LoVo (cell line): ENCODE measurements around the gene LOC101059915.
A peak's percentile ranks its signal among the peaks of the same experiment; 100 is the strongest.

Experiments
- DNase-seq: peaks from one replicate; pipeline ENCODE4 v3.0.0-alpha.2; 2016; ENCODE audit warnings: low spot score

The LOC101059915 gene

DNA sequence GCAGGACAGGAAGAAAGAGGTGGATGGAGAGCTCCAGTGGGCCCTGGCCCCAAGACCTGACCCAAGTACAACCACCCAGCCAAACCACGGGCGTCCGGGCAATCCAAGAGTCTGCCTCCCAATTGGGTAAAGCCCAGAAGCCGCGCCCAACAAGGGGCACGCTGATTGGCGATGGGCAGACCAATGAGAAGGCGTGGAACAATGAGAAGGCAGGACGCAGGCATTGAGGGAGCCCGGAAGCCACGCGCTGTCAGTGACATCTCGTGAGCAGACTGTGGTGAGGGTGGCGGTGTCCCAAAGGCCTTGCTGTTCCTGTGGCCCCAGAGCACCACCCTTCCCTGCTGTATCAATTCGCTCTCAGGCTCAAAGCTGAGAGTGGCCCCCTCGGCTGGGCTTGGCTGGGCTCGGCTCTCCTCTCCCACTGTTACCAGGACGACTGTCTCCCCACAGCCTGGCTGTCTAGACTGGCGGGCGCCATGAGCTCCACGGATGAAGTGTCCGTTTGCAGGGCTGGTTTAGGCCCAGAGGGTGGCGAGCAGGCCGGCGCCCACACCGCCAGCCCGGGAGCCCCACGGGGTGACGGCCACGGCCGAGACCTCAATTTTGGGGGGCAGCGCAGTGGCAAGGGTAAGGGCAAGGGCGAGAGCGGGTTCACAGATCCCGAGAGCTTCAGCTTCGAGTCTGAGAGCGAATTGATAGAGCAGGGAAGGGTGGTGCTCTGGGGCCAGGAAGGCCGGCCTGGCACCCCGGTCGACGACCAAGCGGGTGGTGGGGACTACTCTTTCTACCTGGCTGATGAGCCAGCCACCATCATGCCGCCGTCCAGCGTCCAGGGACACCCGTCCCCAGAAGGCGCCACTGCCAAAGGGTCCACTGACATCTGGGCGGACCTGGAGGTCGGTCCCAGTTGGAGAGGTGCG, at the start of gene LOC101059915:
LOC101059915 (plus strand) TSS at position 219 of the 920 bp plus-strand sequence.
- no peak for DNase-seq

DNA sequence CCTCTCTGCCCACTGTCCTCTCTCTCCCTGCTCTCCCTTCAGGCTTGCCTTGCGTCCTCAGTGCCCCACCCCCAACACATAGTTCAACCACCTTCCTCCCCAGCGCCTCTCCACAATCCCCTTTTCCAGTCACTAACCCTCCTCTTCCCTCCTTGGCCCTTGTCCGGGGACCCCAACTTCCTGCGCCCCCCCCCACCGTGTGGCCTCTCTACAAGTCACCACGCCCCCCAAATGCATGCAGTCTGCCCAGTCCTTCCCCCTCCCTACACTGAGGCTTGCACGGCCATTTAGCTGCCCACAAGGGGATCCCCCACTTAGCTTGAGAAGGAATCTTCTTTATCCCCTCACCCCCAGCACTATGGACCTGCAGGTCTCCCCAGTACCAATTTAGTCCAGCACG, 49.6 kb upstream of the LOC101059915 start:
- no peak for DNase-seq

- DNase-seq = no peak
Measured at GRCh38 chrX:71618303-71618721, 49.0 kb upstream of the LOC101059915 start, which contains the start of gene CXCR3. Gene CXCR3 (minus strand): TSS chrX:71618511. CDS start chrX:71618449, 62 bp downstream.

- DNase-seq = no peak
Measured at GRCh38 chrX:71618787-71619186, 48.6 kb upstream of the LOC101059915 start.

- DNase-seq = no peak
Measured at GRCh38 chrX:71619193-71619592, 48.2 kb upstream of the LOC101059915 start.

- no peak for DNase-seq
Measured at GRCh38 chrX:71619986-71620385, 47.4 kb upstream of the LOC101059915 start.

- no peak for DNase-seq
Measured at GRCh38 chrX:71621603-71622002, 45.7 kb upstream of the LOC101059915 start.

DNA sequence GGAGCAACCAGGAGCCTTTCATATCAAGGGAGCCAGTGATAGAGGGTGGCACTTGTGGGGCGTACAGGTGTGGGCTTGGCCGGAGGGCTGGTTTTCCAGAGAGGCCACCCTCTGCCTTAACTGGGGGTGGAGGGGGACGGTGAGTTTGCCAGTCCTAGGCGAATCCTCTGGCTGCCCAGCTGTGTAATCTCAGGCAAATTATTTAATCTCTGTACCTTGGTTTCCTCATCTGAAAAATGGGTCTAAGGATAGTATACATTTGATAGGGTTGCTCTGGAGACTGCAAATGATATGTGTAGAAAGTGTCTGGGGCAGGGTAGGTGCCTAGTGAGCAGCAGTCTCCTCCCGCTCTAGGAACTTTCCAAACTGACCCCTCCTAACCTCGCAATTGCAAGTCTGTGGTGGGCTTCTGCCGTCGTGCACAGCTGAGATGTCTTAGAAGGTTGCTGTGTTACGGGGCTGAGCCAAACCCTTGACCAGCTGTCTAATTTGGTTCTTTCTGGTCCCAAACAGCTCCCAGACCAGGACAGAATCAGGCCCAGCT, 45.2 kb upstream of the LOC101059915 start:
- no peak for DNase-seq

DNA sequence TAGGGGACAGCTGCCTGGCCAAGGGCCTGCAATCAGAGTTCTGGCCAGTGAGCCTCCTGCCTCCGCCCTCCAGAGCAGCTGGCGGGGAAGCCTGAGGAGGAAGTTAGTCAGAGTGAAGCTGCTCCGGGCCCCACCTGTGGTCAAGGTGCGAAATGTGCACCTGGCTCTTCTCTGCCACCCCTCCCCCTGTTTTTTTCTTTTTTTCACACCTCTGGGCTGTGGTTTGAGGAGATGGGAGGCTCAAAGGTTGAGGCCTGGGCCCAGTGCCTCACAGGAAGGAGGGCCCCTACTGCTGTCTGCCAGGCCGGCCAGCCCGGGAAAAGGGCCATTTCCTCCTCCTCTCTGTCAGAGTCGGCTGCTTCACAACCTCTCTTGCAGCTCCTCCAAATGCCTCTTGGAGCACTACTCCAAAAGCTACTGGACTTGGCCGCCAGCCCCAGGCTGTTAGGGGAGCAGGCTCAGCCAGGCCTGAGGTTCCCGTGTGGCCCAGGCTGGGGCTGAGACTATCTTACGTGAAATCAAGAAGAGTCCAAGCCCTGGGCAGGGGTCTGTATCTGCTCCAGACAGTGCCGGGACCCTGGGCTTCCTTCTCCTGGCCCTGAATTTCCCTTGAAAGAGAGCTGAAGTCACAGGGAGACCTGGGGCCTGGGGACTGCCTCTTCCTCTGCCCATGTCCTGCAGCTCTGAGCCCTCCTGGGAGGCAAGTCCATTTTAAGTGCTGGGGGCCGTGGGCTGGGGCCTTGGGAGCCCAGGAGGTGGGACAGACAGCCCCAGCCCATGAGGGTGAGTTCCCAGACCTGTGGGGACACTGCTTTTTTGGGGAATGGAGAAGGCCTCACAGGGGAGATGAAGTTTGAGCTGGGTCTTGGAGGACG, 44.5 kb upstream of the LOC101059915 start:
- DNase-seq = peak; percentile 46

- no peak for DNase-seq
Measured at GRCh38 chrX:71623714-71624113, 43.6 kb upstream of the LOC101059915 start.

DNA sequence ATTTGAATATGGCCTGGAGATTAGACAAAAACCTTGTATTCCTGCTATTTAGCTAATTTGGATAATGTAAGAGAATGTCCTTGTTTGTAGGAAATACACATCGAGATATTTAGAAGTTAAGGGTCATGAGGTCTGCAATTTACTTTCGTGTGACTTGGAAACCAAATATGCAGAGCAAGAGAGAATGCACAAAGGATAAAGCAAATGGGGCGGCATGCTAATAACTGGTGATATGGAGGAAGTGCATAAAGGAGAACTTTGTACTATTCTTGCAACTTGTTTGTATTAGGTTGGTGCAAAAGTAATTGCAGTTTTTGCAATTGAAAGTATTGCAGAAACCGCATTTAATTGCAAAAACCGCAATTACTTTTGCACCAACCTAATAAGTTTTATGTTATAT, 41.9 kb upstream of the LOC101059915 start:
- DNase-seq = no peak

DNA sequence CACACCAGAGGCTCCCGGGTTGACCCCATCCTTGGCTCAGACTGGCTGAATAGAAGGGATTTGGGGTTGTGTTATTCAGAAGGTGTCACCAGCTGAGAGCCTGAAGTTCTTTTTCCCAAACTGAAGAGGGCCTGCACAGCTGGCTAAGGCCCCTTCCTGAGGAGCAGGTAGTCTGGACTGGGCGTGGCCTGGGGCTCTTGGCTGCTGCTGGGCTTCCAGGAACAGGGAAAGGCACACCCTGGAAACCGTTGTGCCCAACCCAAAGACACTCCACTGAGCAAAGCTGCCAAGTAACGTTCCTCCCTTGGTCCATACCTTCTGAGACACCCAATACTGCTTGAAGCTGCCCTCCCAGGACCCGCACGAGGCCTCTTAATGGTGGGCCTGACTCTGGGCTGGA, 40.8 kb upstream of the LOC101059915 start:
- DNase-seq = no peak

DNA sequence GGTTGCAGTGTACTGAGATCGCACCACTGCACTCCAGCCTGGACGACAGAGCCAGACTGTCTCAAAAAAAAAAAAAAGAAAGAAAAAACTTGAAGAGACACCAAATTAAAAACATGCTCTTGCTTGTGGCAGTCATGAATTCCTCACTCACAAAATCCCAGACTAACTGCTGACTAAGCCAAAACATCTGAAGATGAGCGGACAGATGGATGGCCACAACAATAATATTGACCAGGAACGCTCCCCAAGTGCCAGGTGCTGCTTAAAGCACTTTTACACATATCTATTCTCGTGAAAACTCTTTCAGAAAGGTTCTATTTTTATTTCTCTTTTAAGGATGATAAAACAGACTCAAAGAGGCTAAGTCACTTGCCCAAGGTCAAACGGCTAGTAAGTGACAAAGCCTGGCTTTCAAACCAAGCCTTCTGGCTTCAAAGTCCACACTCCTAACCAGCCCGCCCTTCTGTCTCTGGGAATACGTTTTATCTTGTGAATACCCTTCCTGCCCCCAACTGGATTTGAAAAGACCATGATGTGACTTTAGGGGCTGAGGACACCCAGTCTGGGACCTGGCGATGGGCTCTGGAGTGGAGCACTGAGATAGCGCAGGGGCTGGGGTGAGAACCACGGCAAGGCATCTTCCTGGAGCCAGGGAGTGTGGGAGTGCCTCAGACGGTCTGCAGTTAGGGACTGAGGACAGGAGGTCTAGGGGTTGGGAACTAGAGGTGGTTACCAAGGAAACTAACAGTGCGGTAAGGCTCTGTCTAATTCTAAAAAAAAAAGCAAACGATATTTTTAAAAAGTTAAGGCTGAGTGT, 39.5 kb upstream of the LOC101059915 start:
- no peak for DNase-seq

DNA sequence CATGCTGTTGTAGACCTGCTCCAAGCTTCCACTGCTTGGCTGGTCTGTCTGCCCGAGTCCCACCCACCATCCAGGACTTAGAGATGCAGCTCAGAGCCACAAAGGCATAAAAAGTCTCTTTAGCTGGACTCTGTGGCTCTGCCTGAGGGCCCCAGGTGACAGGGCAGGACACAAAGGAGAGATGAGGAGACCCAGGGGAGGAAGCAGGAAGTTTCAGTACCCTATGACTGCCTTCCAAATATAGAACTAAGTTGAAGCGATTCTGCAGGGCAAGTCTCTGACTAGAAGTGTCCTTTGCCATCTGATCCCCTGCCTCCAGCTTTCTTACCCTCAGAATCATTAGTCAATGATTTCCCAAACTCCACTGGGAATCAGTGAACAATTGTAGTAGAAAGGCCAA, 37.9 kb upstream of the LOC101059915 start:
- DNase-seq = no peak

DNA sequence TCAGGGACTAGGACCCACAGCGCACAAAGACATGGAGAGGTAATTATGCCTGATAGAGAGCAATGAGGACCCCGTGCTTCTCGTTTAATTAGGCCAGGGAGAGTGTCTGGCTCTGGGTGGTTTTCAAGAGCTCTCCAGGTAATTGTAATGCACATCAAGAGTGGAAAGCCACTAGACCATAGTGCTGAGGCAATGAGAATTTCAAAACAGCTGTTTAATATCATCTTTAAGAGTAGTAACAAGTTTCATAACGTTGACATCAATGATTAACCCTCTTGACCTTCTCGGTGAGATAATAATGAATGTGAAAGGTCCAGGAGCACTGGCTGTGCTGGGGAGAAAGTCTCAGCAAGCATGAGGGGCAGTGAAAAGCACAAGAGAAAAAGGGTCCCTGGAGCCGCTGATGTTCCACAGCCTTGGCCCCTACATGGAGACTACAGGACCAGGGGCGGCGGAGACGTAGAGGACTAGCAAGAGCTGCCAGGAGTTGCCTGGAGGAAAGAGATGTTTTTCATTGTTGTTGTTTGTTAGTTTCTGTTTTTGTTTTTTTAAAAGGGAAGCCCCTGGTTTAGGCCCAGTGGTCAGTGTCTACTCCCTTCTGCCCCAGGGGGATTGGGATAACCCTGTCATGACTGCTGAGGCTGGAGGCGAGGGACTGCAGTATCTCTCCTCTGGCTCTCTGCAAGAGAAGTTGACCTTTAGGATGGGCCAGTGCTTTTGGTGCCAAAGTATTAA, 34.3 kb upstream of the LOC101059915 start:
- no peak for DNase-seq

GRCh38 chrX:71634366-71634765, 33.0 kb upstream of the LOC101059915 start:
- no peak for DNase-seq

GRCh38 chrX:71636438-71637252, 30.7 kb upstream of the LOC101059915 start:
- no peak for DNase-seq

DNA sequence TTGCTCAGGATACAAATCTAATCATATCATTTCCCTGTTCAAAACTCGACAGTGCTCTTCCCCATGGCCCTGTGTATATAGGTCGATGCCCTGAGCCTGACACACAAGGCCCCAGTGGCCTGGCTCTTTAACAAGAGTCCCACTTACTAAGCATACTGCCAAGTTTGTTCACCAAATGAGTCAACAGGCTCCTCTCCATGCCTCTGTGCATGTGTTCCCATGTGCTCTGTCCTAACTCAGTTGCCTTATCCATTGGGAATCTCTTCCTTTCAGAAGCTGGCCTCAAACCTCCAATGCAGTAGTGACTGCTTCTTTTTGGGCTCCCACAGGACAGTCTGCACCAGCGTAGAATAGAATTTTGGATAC, 30.1 kb upstream of the LOC101059915 start:
- no peak for DNase-seq

- DNase-seq = no peak
Measured at GRCh38 chrX:71637848-71638247, 29.5 kb upstream of the LOC101059915 start.

DNA sequence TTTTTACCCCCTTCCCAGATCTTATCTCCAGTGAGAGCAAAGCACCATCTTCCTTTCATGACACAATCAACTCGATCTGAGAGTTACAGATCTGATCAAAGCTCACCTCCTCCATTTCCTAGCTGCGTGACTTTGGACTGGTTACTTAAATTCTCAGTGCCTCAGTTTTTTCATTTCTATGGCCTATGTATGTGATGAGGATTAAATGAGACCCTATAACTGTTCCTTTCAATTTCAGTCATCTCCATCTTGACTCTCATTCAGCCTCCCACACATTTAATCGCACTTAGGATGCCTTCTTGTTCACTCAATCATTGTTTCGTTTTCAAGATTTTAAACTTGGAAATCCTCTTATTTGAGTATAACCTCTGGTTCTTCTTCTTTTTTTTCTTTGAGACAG, 28.9 kb upstream of the LOC101059915 start:
- no peak for DNase-seq
